Renal cortex interstitium (tissue), 11 donors: ENCODE results near the gene SCGN. TPM values are rescaled to one million over a fixed set of nuclear protein-coding genes. Genes with fewer than 3 reads are reported as not detected.

Experiments
- DNase-seq, 11 donors: peaks; one replicate each; pipeline ENCODE4 v3.0.0-alpha.2; 2013; ENCODE audit warnings: low read depth in 9 of 11, low spot score in 4 of 11; ENCODE audit errors: extremely low read depth in 1 of 11
- polyA plus RNA-seq, 3 donors: library from polyadenylated mRNA; unstranded; fragments of 120-200 nt; gene quantifications; one replicate each; pipeline ENCODE4 v1.2.1, GENCODE V29; 2013; ENCODE audit not compliant: insufficient read length in 3 of 3

The SCGN gene
- polyA plus RNA-seq, 3 donors, result 0.14 to 0.34 (median 0.22) TPM

DNA sequence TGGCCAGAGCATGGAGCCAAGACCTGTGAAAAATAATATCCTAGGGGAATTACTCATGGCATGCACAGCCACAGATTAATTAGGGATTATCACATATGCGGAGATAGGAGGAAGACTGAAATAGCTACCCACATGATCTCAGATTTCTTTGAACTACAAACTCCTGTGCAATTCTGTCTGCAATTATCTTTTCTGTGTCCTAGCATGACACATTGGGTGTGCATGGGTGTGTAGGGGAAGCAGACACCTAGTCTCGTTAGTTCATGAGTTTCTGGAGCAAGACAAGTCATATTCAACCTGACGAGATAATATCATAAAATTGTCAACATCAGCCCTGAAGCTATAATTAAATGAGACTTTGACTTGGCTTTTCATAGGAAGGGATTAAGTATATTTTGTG, 98.9 kb downstream of the SCGN start:
- DNase-seq, result no peak

Other genes starting within 250 kb of the SCGN start
- 1 to 10 TPM; 1.2 to 2.5 (median 1.6) TPM for gene SLC17A4, start 102.5 kb downstream of the SCGN start, polyA plus RNA-seq
- 10 to 100 TPM; 24.6 to 32.4 (median 30.1) TPM for gene SLC17A1, start 179.8 kb downstream of the SCGN start, polyA plus RNA-seq
- 1 to 10 TPM in 1 of 3 donors, under 1 TPM in 2; 0.66 to 1.2 (median 0.74) TPM for gene SLC17A3, start 222.0 kb downstream of the SCGN start, polyA plus RNA-seq